GM19025 (cell line): ENCODE data around the gene SRGAP2.
"Not testable (repeated sequence)": the region's sequence is repeated elsewhere in the genome, so short reads cannot be mapped to it uniquely, and the experiment has no call there.

ENCODE experiments used
- ATAC-seq: cut with Tn5 transposase; IDR thresholded peaks from one replicate; pipeline ENCODE4 v1.9.1; 2021; ENCODE audit warnings: mild to moderate bottlenecking, low read depth, moderate library complexity; ENCODE audit not compliant: unreplicated experiment

Gene SRGAP2

GRCh38 chr1:206245479-206245878, 42.1 kb downstream of the SRGAP2 start:
- ATAC-seq: not testable (repeated sequence)

GRCh38 chr1:206246129-206246886, 43.0 kb downstream of the SRGAP2 start:
- ATAC-seq: not testable (repeated sequence)

GRCh38 chr1:206250953-206251681, 47.8 kb downstream of the SRGAP2 start:
- not testable (repeated sequence) for ATAC-seq

- not testable (repeated sequence) for ATAC-seq
Measured at GRCh38 chr1:206252680-206253335, 49.5 kb downstream of the SRGAP2 start.
